HCEC 1CT (cell line): Measurements from ENCODE around the gene COL1A2.

Experiments
- DNase-seq: peaks from one replicate; pipeline ENCODE4 v3.0.0-alpha.2; 2017

Gene COL1A2

GRCh38 chr7:94394437-94395140 is at the start of gene COL1A2:
Gene COL1A2 (plus strand): TSS chr7:94394895. CDS start chr7:94395032, 137 bp downstream.
- DNase-seq: peak; percentile 98

- no peak for DNase-seq
These were observed 48.8 kb upstream of the COL1A2 start for GRCh38 chr7:94345907-94346306.

GRCh38 chr7:94348142-94348541 is 46.6 kb upstream of the COL1A2 start:
- peak; percentile 93 for DNase-seq

- DNase-seq: no peak
These were observed 44.0 kb upstream of the COL1A2 start for GRCh38 chr7:94350734-94351133.

- no peak for DNase-seq
These were observed 43.0 kb upstream of the COL1A2 start for GRCh38 chr7:94351703-94352102.

- no peak for DNase-seq
These were observed 41.8 kb upstream of the COL1A2 start for GRCh38 chr7:94352887-94353286.

GRCh38 chr7:94354953-94355352 is 39.7 kb upstream of the COL1A2 start:
- DNase-seq: no peak

- no peak for DNase-seq
These were observed 39.2 kb upstream of the COL1A2 start for GRCh38 chr7:94355454-94355853.

GRCh38 chr7:94357076-94357475 is 37.6 kb upstream of the COL1A2 start:
- no peak for DNase-seq

GRCh38 chr7:94360926-94361325 is 33.8 kb upstream of the COL1A2 start:
- DNase-seq: no peak

- no peak for DNase-seq
These were observed 32.4 kb upstream of the COL1A2 start for GRCh38 chr7:94362276-94362675.

- no peak for DNase-seq
These were observed 29.9 kb upstream of the COL1A2 start for GRCh38 chr7:94364816-94365215.

- no peak for DNase-seq
These were observed 28.5 kb upstream of the COL1A2 start for GRCh38 chr7:94366163-94366562.

GRCh38 chr7:94366832-94367231 is 27.9 kb upstream of the COL1A2 start:
- no peak for DNase-seq

- peak; percentile 28 for DNase-seq
These were observed 26.7 kb upstream of the COL1A2 start for GRCh38 chr7:94367949-94368348.

GRCh38 chr7:94368371-94368791 is 26.3 kb upstream of the COL1A2 start:
- DNase-seq: peak; percentile 83

- peak; percentile 90 for DNase-seq
These were observed 20.5 kb upstream of the COL1A2 start for GRCh38 chr7:94374231-94374630.

GRCh38 chr7:94374721-94375566 is 19.8 kb upstream of the COL1A2 start:
- DNase-seq: peak; percentile 96

- peak; percentile 98 for DNase-seq
These were observed 19.0 kb upstream of the COL1A2 start for GRCh38 chr7:94375691-94376090.

GRCh38 chr7:94376281-94376680 is 18.4 kb upstream of the COL1A2 start:
- DNase-seq: no peak

- no peak for DNase-seq
These were observed 16.3 kb upstream of the COL1A2 start for GRCh38 chr7:94378356-94378755.

- DNase-seq: no peak
These were observed 14.4 kb upstream of the COL1A2 start for GRCh38 chr7:94380264-94380663.

- peak; percentile 74 for DNase-seq
These were observed 12.6 kb upstream of the COL1A2 start for GRCh38 chr7:94382132-94382531.

- DNase-seq: peak; percentile 53
These were observed 11.9 kb upstream of the COL1A2 start for GRCh38 chr7:94382746-94383145.
